Keratinocyte (primary cell): ENCODE results near the gene TSHZ2. TPM values are rescaled to one million over a fixed set of nuclear protein-coding genes. Genes with fewer than 3 reads are reported as not detected.

Source experiments
- DNase-seq: peaks from one replicate; pipeline ENCODE4 v3.0.0-alpha.2; 2011; ENCODE audit warnings: low read depth, missing footprints, low spot score
- FAIRE-seq: peaks from 2 replicates; lab custom pipeline; 2011; peaks lifted over from hg19 to GRCh38; lab: Jason Lieb, UNC
- H2AFZ ChIP-seq: 2 replicates; pipeline ENCODE4 v1.6.0; 2012; ENCODE audit warnings: low read length, control low read depth, inconsistent platforms; ENCODE audit not compliant: control insufficient read depth
- H3K27ac ChIP-seq: 2 replicates; pipeline ENCODE4 v1.5.1; 2011; ENCODE audit warnings: low read length; ENCODE audit not compliant: control insufficient read depth, insufficient read depth
- H3K27me3 ChIP-seq: 3 replicates; pipeline ENCODE4 v1.6.0; 2011; ENCODE audit warnings: low read length; ENCODE audit not compliant: control insufficient read depth, insufficient read depth; ENCODE audit errors: extremely low read depth
- H3K36me3 ChIP-seq, 2 experiments: 2 replicates in 1 of 2; 3 replicates in 1 of 2; pipeline ENCODE4 v1.5.1; 2011; ENCODE audit warnings: low read length in 2 of 2, mild to moderate bottlenecking in 1 of 2; ENCODE audit not compliant: control insufficient read depth in 2 of 2, insufficient read depth in 2 of 2; ENCODE audit errors: extremely low read depth in 1 of 2
- H3K4me1 ChIP-seq: 3 replicates; pipeline ENCODE4 v1.5.1; 2011; ENCODE audit warnings: low read length; ENCODE audit not compliant: control insufficient read depth, insufficient read depth; ENCODE audit errors: extremely low read depth
- H3K4me2 ChIP-seq: 3 replicates; pipeline ENCODE4 v1.6.0; 2011; ENCODE audit warnings: low read depth, low read length; ENCODE audit not compliant: control insufficient read depth, insufficient read depth; ENCODE audit errors: extremely low read depth
- H3K4me3 ChIP-seq, 3 experiments: fragments of 200-600 bp in 1 of 3; sonication (generic) in 1 of 3; 2 replicates in 2 of 3; 3 replicates in 1 of 3; pipeline ENCODE4 v1.5.1; 2011 to 2016; ENCODE audit warnings: low read length in 3 of 3, mild to moderate bottlenecking in 3 of 3, control low read depth in 2 of 3, inconsistent platforms in 1 of 3, low read depth in 1 of 3, mixed read lengths in 1 of 3, mixed run types in 1 of 3, moderate library complexity in 1 of 3; ENCODE audit not compliant: control insufficient read depth in 2 of 3, insufficient read depth in 2 of 3; ENCODE audit errors: extremely low read depth in 1 of 3
- H3K79me2 ChIP-seq: 2 replicates; pipeline ENCODE4 v1.6.0; 2012; ENCODE audit warnings: low read length; ENCODE audit not compliant: control insufficient read depth, insufficient read depth
- H3K9ac ChIP-seq: 3 replicates; pipeline ENCODE4 v1.6.0; 2011; ENCODE audit warnings: low read length; ENCODE audit not compliant: control insufficient read depth, insufficient read depth; ENCODE audit errors: extremely low read depth
- H3K9me1 ChIP-seq: 3 replicates; pipeline ENCODE4 v1.6.0; 2011; ENCODE audit warnings: low read length; ENCODE audit not compliant: control insufficient read depth, insufficient read depth; ENCODE audit errors: extremely low read depth
- H3K9me3 ChIP-seq: 2 replicates; pipeline ENCODE4 v1.5.1; 2012; ENCODE audit warnings: low read depth, low read length; ENCODE audit not compliant: control insufficient read depth
- H4K20me1 ChIP-seq: 3 replicates; pipeline ENCODE4 v1.6.0; 2011; ENCODE audit warnings: low read length; ENCODE audit not compliant: control insufficient read depth, insufficient read depth; ENCODE audit errors: extremely low read depth
- EZH2 ChIP-seq: IDR thresholded peaks from one replicate; pipeline ENCODE4 v1.6.1; 2012; ENCODE audit warnings: inconsistent platforms, mild to moderate bottlenecking, low read length, moderate library complexity
- dilution Hi-C: fragments of 300-500 bp; cut with MboI; formaldehyde crosslinking; loops from one replicate; pipeline ENCODE4 v1.7.0; 2020; ENCODE audit warnings: low sequenced_read_pairs; ENCODE audit not compliant: extremely low pct_ligation_motif_present
- polyA plus RNA-seq, 5 experiments: library from polyadenylated mRNA; depleted of rRNA in 3 of 5; stranded (reverse) in 3 of 5; stranded (forward) in 1 of 5; unstranded in 1 of 5; fragments of >200 nt; gene quantifications; 1 replicate in 1 of 5; 2 replicates in 3 of 5; 3 replicates in 1 of 5; pipeline versions ENCODE4 v1.2.1 to v1.2.3, GENCODE V29; 2011 to 2012; ENCODE audit warnings: missing spikeins in 2 of 5, low read depth in 1 of 5, low replicate concordance in 1 of 5
- TF ChIP-seq, protein P1 (sequence below), 3 experiments: IDR thresholded peaks in 1 of 3; conservative IDR thresholded peaks in 1 of 3; optimal IDR thresholded peaks in 1 of 3; 2 replicates in 2 of 3; 3 replicates in 1 of 3; pipeline versions ENCODE3 to v1.5.1; 2011; ENCODE audit warnings: low read length in 3 of 3, mild to moderate bottlenecking in 3 of 3, moderate library complexity in 2 of 3, control low read depth in 1 of 3, inconsistent platforms in 1 of 3; ENCODE audit not compliant: insufficient read depth in 2 of 3; ENCODE audit errors: extremely low read depth in 1 of 3

The TSHZ2 gene
- polyA plus RNA-seq, 1 donor (not counting 4 experiments of a cell fraction or from before 2014, with no cell fraction given), result 1.1 TPM

DNA sequence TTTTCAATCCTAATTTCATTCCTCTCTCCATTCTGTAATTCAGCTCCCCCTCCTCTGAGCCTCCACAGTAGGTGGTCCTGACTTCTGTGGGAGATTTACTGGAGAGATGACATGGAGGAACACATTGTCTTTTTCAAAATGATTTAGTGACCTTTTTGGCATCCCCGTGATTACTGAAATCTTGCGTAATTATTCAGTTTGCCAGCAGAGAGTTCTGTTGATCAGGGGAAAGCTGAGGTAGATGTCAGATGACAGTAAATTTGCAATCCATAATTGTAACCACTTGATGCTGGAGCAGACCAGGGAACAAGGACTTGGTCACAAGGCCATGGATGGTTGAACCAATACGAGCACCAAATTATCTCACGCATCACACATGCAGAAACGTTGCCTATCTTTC, 302.2 kb downstream of the TSHZ2 start:
- dilution Hi-C loops, result no loop called here
- Histone ChIP-seq H3K36me3 (no peaks in the 10 kb centered on the region), H3K4me3 (no peak overlapping the region), H4K20me1 (no peaks in the 10 kb centered on the region), H3K9me3 (no peaks in the 10 kb centered on the region), H3K4me1 (no peaks in the 10 kb centered on the region), H3K27me3 (no peaks in the 10 kb centered on the region), H3K27ac (no peak overlapping the region), H2AFZ (no peak overlapping the region), H3K9ac (no peak overlapping the region), H3K9me1 (no peaks in the 10 kb centered on the region), H3K79me2 (no peaks in the 10 kb centered on the region), H3K4me2 (no peak overlapping the region)
- DNase-seq, result no peak
- no peak for FAIRE-seq
- no peak for TF ChIP-seq EZH2

DNA sequence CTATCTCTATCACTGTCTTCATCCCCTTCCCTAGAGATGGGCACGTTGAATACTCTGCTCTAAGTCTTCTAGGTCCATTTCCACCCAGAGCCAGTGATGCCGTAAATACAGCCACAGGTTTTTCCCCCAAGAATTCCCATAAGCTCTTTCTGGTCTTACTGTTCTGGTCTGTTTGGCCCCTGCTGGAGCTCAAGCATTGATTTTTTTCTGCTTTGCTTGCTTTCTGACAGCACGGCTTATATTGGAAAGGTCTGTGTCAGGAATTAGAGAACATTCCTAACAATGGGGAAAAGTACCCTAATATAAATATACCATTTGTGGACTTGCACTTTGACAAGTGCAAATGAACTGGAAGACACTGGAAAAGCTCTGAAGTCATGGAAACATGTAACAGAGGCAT, 302.6 kb downstream of the TSHZ2 start:
- H3K9ac ChIP-seq, result no peak overlapping the region
- H3K4me1 ChIP-seq, result no peaks in the 10 kb centered on the region
- no peak for TF ChIP-seq EZH2
- TF ChIP-seq, protein P1, sequence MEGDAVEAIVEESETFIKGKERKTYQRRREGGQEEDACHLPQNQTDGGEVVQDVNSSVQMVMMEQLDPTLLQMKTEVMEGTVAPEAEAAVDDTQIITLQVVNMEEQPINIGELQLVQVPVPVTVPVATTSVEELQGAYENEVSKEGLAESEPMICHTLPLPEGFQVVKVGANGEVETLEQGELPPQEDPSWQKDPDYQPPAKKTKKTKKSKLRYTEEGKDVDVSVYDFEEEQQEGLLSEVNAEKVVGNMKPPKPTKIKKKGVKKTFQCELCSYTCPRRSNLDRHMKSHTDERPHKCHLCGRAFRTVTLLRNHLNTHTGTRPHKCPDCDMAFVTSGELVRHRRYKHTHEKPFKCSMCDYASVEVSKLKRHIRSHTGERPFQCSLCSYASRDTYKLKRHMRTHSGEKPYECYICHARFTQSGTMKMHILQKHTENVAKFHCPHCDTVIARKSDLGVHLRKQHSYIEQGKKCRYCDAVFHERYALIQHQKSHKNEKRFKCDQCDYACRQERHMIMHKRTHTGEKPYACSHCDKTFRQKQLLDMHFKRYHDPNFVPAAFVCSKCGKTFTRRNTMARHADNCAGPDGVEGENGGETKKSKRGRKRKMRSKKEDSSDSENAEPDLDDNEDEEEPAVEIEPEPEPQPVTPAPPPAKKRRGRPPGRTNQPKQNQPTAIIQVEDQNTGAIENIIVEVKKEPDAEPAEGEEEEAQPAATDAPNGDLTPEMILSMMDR (optimal IDR thresholded peaks at IDR 0.05 in 1 of 3, IDR thresholded peaks at IDR 0.05 in 1 of 3, conservative IDR thresholded peaks at IDR 0.05 in 1 of 3; ENCODE audit: extremely low read depth in 1 of 3, insufficient read depth in 2 of 3, low read length in 3 of 3), result no peak
- no peaks in the 10 kb centered on the region for H3K9me3 ChIP-seq
- no peaks in the 10 kb centered on the region for H3K79me2 ChIP-seq
- no peak overlapping the region for H3K4me3 ChIP-seq
- no peaks in the 10 kb centered on the region for H3K36me3 ChIP-seq
- no peak overlapping the region for H3K27ac ChIP-seq
- dilution Hi-C loops, result no loop called here
- no peak overlapping the region for H2AFZ ChIP-seq
- DNase-seq (no peak), FAIRE-seq (no peak)
- H3K4me2 ChIP-seq, result no peak overlapping the region
- H4K20me1 ChIP-seq, result no peaks in the 10 kb centered on the region
- no peaks in the 10 kb centered on the region for H3K9me1 ChIP-seq
- H3K27me3 ChIP-seq, result no peaks in the 10 kb centered on the region

DNA sequence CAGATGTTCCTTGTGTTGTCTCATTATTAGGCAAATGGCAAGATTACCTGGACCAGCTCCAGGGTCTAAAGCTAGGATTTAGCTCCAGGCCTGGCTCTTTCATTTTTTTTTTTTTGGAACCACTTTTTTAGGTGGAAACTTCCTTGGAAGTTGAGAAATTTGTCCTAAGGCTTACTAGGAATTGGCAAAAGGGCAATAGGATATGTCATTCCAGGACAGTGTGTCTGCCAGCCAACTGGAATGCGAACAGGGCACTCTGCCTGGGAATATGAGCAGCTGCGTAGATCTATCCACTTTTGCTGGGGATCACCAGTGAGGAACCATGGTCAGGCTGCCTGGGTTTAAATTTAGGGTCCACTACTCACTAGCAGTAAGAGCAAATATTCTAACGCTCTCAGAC, 304.0 kb downstream of the TSHZ2 start:
- DNase-seq (no peak), FAIRE-seq (no peak)
- TF ChIP-seq EZH2, result no peak
- TF ChIP-seq, protein P1 (optimal IDR thresholded peaks at IDR 0.05 in 1 of 3, IDR thresholded peaks at IDR 0.05 in 1 of 3, conservative IDR thresholded peaks at IDR 0.05 in 1 of 3; ENCODE audit: extremely low read depth in 1 of 3, insufficient read depth in 2 of 3, low read length in 3 of 3), result no peak
- dilution Hi-C loops, result no loop called here
- Histone ChIP-seq H3K4me3 (no peak overlapping the region), H3K9ac (no peak overlapping the region), H4K20me1 (no peaks in the 10 kb centered on the region), H3K27me3 (no peaks in the 10 kb centered on the region), H3K79me2 (no peaks in the 10 kb centered on the region), H3K27ac (no peak overlapping the region), H2AFZ (no peak overlapping the region), H3K4me1 (no peaks in the 10 kb centered on the region), H3K9me3 (no peaks in the 10 kb centered on the region), H3K4me2 (no peak overlapping the region), H3K36me3 (no peaks in the 10 kb centered on the region), H3K9me1 (no peaks in the 10 kb centered on the region)
